ENCODE results near the gene PTCD1. TPM values are rescaled to one million over a fixed set of nuclear protein-coding genes. Genes with fewer than 3 reads are reported as not detected.
"Not testable (repeated sequence)": the region's sequence is repeated elsewhere in the genome, so short reads cannot be mapped to it uniquely, and the experiment has no call there.

Gene PTCD1
- total RNA-seq, 1 donor: 8.2 TPM

DNA sequence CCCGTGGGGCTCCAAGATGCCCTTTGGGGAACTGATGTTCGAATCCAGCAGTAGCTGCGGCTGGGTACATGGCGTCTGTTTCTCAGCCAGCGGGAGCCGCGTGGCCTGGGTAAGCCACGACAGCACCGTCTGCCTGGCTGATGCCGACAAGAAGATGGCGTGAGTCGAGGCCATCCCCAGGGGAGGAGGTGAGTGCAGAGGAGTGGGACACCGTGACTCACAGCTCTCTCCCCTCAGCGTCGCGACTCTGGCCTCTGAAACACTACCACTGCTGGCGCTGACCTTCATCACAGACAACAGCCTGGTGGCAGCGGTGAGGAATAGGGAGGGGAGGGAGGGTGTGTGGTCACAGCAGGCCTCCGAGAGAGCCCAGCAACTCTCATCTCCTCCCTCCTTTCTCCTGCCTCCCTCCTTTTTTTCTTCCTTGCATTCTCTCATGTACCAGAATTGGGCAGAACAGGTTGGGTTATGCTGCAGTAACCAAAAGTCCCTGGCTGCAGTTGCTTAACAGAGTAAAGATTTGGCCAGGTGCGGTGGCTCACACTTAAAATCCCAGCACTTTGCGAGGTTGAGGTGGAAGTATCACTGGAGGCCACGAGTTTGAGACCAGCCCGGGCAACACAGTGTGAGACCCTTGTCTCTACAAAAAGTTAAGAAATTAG is 47.5 kb downstream of the PTCD1 start:
- no peak for TF ChIP-seq CTCF (IDR thresholded peaks at IDR 0.05; ENCODE audit: insufficient read depth, low read depth, low read length)

GRCh38 chr7:99389772-99390171 is 48.8 kb downstream of the PTCD1 start:
- DNase-seq (ENCODE audit: low read depth): no peak
- no peak overlapping the region for H3K4me3 ChIP-seq (ENCODE audit: low read depth, low read length)
- no peak for TF ChIP-seq CTCF (IDR thresholded peaks at IDR 0.05; ENCODE audit: insufficient read depth, low read depth, low read length)

More for the DNA sequence above, 47.5 kb downstream of the PTCD1 start:
- H3K4me3 ChIP-seq (ENCODE audit: low read depth, low read length): no peak overlapping the region
- DNase-seq (ENCODE audit: low read depth): no peak

DNA sequence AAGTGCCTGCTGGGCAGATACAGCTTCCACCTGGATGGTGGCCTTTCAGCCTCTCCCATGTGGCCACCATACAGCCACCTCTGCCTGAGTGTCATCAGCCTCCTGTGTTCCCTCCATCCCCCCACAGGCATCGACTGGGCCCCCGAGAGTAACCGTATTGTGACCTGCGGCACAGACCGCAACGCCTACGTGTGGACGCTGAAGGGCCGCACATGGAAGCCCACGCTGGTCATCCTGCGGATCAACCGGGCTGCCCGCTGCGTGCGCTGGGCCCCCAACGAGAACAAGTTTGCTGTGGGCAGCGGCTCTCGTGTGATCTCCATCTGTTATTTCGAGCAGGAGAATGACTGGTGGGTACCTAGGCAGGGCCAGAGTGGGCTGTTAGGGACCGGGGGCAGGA is 50.7 kb downstream of the PTCD1 start:
- no peak for TF ChIP-seq CTCF (IDR thresholded peaks at IDR 0.05; ENCODE audit: insufficient read depth, low read depth, low read length)
- DNase-seq (ENCODE audit: low read depth): no peak

DNA sequence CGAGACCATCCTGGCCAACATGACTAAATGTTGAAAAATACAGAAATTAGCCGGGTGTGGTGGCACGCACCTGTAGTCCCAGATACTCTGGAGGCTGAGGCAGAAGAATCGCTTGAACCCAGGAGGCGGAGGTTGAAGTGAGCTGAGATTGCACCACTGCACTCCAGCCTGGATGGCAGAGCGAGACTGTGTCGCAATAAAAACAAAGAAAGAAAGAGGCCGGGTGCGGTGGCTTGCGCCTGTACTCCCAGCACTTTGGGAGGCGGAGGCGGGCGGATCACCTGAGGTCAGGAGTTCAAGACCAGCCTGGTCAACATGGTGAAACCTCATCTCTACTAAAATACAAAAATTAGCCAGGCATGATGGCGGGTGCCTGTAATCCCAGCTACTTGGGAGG is 51.4 kb downstream of the PTCD1 start:
- not testable (repeated sequence) for DNase-seq (ENCODE audit: low read depth); H3K4me3 ChIP-seq (ENCODE audit: low read depth, low read length)

More for the DNA sequence above, 50.7 kb downstream of the PTCD1 start:
- H3K4me3 ChIP-seq (ENCODE audit: low read depth, low read length): no peak overlapping the region

DNA sequence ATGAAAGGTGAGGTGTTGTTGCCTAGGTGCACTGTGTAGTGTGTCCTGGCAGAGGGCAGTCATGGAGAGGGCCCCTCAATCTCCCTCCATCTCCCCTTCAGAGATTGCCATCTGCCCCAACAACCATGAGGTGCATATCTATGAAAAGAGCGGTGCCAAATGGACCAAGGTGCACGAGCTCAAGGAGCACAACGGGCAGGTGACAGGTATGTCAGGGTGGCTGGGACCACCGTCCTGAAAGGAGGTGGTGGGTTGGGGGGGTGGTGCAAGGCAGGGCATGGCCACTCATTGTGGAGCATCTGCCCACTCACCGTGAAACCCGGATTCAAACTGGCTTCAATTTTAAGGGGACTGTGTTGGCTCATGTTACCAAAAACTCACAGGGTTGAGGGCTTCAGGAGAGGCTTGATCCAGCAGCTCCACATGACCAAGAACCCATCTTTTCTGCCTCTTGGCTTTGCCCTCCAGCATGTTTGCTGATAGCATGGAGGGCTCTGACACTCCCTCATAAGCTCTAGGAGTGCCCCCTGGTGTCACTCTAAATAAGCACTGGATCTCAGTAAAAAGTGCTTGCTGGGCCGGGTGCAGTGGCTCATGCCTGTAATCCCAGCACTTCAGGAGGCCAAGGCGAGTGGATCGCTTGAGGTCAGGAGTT is 51.9 kb downstream of the PTCD1 start:
- peak; percentile 47 for TF ChIP-seq CTCF (IDR thresholded peaks at IDR 0.05; ENCODE audit: insufficient read depth, low read depth, low read length)
- peak; percentile 51 for DNase-seq (ENCODE audit: low read depth)

GRCh38 chr7:99385564-99385963 is 53.0 kb downstream of the PTCD1 start:
- DNase-seq (ENCODE audit: low read depth): no peak
- H3K4me3 ChIP-seq (ENCODE audit: low read depth, low read length): no peak overlapping the region
- no peak for TF ChIP-seq CTCF (IDR thresholded peaks at IDR 0.05; ENCODE audit: insufficient read depth, low read depth, low read length)

More for the DNA sequence above, 51.9 kb downstream of the PTCD1 start:
- no peak overlapping the region for H3K4me3 ChIP-seq (ENCODE audit: low read depth, low read length)

GRCh38 chr7:99384523-99384922 is 54.1 kb downstream of the PTCD1 start:
- TF ChIP-seq CTCF (IDR thresholded peaks at IDR 0.05; ENCODE audit: insufficient read depth, low read depth, low read length): no peak
- H3K4me3 ChIP-seq (ENCODE audit: low read depth, low read length): no peak overlapping the region
- no peak for DNase-seq (ENCODE audit: low read depth)

Data from fibroblast of villous mesenchyme (primary cell).